Peyer's patch (tissue), 4 donors: ENCODE data around the gene MEPCE. TPM values are rescaled to one million over a fixed set of nuclear protein-coding genes. Genes with fewer than 3 reads are reported as not detected.

Source experiments
- DNase-seq, 3 donors: peaks; one replicate each; pipeline ENCODE4 v3.0.0-alpha.2; 2017 to 2019
- H3K27ac ChIP-seq, 4 donors: fragments of 200-600 bp; sonication (generic); one replicate each; pipeline ENCODE4 v1.5.1; 2016 to 2019
- H3K27me3 ChIP-seq, 2 donors: fragments of 200-600 bp; sonication (generic); one replicate each; pipeline ENCODE4 v1.5.1; 2019
- H3K36me3 ChIP-seq, 3 donors: fragments of 200-600 bp; sonication (generic); one replicate each; pipeline ENCODE4 v1.5.1; 2016 to 2019
- H3K4me1 ChIP-seq, 4 donors: fragments of 200-600 bp; sonication (generic); one replicate each; pipeline ENCODE4 v1.5.1; 2016 to 2019
- H3K4me3 ChIP-seq, 4 donors: fragments of 200-600 bp; sonication (generic); 1 replicate in 3 of 4; 2 replicates in 1 of 4; pipeline ENCODE4 v1.5.1; 2016 to 2019; ENCODE audit warnings: mild to moderate bottlenecking in 1 of 4
- H3K9me3 ChIP-seq, 4 donors: fragments of 200-600 bp; sonication (generic); one replicate each; pipeline ENCODE4 v1.5.1; 2016 to 2019; ENCODE audit warnings: mild to moderate bottlenecking in 1 of 4
- POLR2A ChIP-seq, 2 donors: fragments of 450-650 bp; IDR thresholded peaks; one replicate each; pipeline ENCODE4 v1.5.1; 2017; ENCODE audit warnings: antibody characterized with exemption in 2 of 2, mild to moderate bottlenecking in 2 of 2, moderate library complexity in 2 of 2
- total RNA-seq, 4 donors: library from RNA; depleted of rRNA; stranded (reverse); fragments of >200 nt; gene quantifications; one replicate each; pipeline ENCODE4 v1.1.0, GENCODE V29; 2016
- TF ChIP-seq, protein P1 (sequence below), 6 experiments: fragments of 450-650 bp in 4 of 6; fragments of 200-600 bp in 2 of 6; sonication (generic) in 1 of 6; IDR thresholded peaks; one replicate each; pipeline ENCODE4 v1.5.1; 2017 to 2019; ENCODE audit warnings: antibody characterized with exemption in 6 of 6, mild to moderate bottlenecking in 3 of 6, moderate library complexity in 1 of 6

MEPCE gene
- total RNA-seq, 4 donors from 2014 or later = 17.3 to 46.3 (median 32.2) TPM

DNA sequence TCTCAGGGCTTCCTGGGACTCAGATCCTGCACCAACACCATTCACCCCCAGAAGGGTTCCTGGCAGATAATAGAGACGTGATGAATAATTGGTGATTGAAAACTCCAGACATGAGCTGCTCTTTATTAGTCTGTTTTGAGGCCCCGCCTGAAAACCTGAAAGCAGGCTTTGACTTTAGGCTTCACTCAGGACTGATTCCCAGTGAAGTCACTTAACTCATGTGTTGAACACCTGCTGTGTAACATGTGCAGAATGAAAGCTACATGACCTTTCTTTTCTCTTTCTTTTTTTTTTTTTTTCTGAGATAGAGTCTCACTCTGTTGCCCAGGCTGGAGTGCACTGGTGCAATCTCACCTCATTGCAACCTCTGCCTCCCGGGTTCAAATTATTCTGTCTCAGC is 25.6 kb downstream of the MEPCE start:
- DNase-seq = no peak
- Histone ChIP-seq H3K4me3 (no peak overlapping the region), H3K9me3 (no peaks in the 10 kb centered on the region), H3K36me3 (no peaks in the 10 kb centered on the region), H3K4me1 (peaks cover 0 to 8% (median 2%) of the 10 kb centered on the region in 4 donors), H3K27ac (no peak overlapping the region), H3K27me3 (no peaks in the 10 kb centered on the region)
- TF ChIP-seq, protein P1, sequence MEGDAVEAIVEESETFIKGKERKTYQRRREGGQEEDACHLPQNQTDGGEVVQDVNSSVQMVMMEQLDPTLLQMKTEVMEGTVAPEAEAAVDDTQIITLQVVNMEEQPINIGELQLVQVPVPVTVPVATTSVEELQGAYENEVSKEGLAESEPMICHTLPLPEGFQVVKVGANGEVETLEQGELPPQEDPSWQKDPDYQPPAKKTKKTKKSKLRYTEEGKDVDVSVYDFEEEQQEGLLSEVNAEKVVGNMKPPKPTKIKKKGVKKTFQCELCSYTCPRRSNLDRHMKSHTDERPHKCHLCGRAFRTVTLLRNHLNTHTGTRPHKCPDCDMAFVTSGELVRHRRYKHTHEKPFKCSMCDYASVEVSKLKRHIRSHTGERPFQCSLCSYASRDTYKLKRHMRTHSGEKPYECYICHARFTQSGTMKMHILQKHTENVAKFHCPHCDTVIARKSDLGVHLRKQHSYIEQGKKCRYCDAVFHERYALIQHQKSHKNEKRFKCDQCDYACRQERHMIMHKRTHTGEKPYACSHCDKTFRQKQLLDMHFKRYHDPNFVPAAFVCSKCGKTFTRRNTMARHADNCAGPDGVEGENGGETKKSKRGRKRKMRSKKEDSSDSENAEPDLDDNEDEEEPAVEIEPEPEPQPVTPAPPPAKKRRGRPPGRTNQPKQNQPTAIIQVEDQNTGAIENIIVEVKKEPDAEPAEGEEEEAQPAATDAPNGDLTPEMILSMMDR (IDR thresholded peaks at IDR 0.05) = no peak

DNA sequence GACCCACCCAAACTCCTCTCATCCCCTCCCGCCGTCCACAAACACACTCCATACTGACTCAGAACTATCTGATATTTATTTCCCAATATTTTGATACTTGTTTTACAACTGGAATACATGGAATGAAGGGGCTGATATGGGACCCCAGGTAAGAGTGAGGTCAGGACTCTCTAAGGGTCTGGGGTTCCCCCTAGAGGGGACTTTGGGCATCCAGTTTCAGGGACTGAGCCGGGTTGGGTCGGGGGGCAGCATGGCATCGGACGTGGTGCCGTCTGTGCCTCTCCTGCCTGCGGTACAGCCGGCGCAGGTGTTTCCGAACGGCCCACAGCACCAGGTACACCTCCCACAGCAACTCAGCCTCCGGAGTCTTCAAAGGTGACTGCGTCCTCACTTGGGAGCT is 26.9 kb downstream of the MEPCE start:
- no peaks in the 10 kb centered on the region for H3K4me1 ChIP-seq
- no peak for TF ChIP-seq POLR2A (IDR thresholded peaks at IDR 0.05)
- TF ChIP-seq, protein P1 (IDR thresholded peaks at IDR 0.05) = no peak
- H3K36me3 ChIP-seq = no peaks in the 10 kb centered on the region
- H3K9me3 ChIP-seq = no peaks in the 10 kb centered on the region
- H3K27me3 ChIP-seq = no peaks in the 10 kb centered on the region
- DNase-seq = no peak
- no peak overlapping the region for H3K27ac ChIP-seq
- H3K4me3 ChIP-seq = no peak overlapping the region

GRCh38 chr7:100457033-100457432 is 27.4 kb downstream of the MEPCE start:
- TF ChIP-seq, protein P1 (IDR thresholded peaks at IDR 0.05) = no peak
- TF ChIP-seq POLR2A (IDR thresholded peaks at IDR 0.05) = no peak
- no peak for DNase-seq
- H3K9me3 ChIP-seq = no peaks in the 10 kb centered on the region
- H3K27me3 ChIP-seq = no peaks in the 10 kb centered on the region
- no peak overlapping the region for H3K4me3 ChIP-seq
- H3K36me3 ChIP-seq = no peaks in the 10 kb centered on the region
- H3K27ac ChIP-seq = no peak overlapping the region
- H3K4me1 ChIP-seq = no peaks in the 10 kb centered on the region

DNA sequence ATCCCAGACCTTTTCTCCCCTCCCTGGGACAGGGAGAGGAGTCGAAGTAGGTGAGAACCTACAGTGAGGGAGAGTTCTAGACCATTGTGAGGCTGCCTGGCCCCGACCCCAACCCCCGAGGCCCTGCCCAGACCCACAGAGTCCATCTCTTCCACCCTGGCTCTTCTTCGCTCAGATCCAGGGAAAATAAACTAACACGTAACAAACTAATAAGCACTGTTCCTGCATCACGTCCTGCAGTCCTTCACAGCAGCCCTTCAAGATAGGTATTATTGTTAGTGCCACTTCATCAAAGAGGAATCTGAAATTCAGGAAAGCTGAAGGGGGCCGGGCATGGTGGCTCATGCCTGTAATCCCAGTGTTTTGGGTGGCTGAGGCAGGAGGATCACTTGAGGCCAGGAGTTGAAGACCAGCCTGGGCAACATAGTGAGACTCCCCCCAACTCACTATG is 34.6 kb downstream of the MEPCE start, which contains the start of gene SPACDR:
Gene SPACDR (minus strand): TSS at position 51 of the 451 bp plus-strand sequence. CDS start 235 bp downstream, outside the sequence.
- Histone ChIP-seq H3K36me3 (peaks cover 0 to 22% (median 0%) of the 10 kb centered on the region in 3 donors), H3K4me1 (peaks cover 0 to 8% (median 0%) of the 10 kb centered on the region in 4 donors), H3K4me3 (no peak within 1 kb of the TSS), H3K9me3 (no peaks in the 10 kb centered on the region), H3K27me3 (no peaks in the 10 kb centered on the region), H3K27ac (no peak within 1 kb of the TSS)
- no peak for DNase-seq
- no peak for TF ChIP-seq POLR2A (IDR thresholded peaks at IDR 0.05)
- TF ChIP-seq, protein P1 (IDR thresholded peaks at IDR 0.05) = no peak

DNA sequence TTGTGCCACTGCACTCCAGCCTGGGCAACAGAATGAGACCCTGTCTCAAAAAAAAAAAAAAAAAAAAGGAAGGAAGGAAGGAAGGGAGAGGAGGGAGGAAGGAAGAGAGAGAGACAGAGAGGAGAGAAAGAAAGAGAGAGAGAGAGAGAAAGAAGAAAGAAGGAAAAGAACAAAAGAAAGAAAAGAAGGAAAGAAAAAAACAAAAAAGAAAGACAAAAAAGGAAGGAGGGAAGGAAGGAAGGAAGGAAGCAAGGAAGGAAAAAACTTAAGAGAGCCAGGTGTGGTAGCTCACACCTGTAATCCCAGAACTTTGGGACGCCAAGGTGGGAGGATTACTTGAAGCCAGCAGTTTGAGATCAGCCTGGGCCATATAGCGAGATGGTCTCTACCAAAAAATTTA is 35.2 kb downstream of the MEPCE start:
- H3K36me3 ChIP-seq = peaks cover 0 to 23% (median 0%) of the 10 kb centered on the region in 3 donors
- no peaks in the 10 kb centered on the region for H3K9me3 ChIP-seq
- no peak overlapping the region for H3K27ac ChIP-seq
- H3K4me3 ChIP-seq = no peak overlapping the region
- no peak for TF ChIP-seq POLR2A (IDR thresholded peaks at IDR 0.05)
- TF ChIP-seq, protein P1 (IDR thresholded peaks at IDR 0.05) = no peak
- DNase-seq = no peak
- H3K27me3 ChIP-seq = no peaks in the 10 kb centered on the region
- H3K4me1 ChIP-seq = peaks cover 0 to 14% (median 2%) of the 10 kb centered on the region in 4 donors

GRCh38 chr7:100465299-100465698 is 35.7 kb downstream of the MEPCE start:
- Histone ChIP-seq H3K27ac (no peak overlapping the region), H3K27me3 (no peaks in the 10 kb centered on the region), H3K9me3 (no peaks in the 10 kb centered on the region), H3K4me3 (no peak overlapping the region), H3K4me1 (peaks cover 0 to 15% (median 2%) of the 10 kb centered on the region in 4 donors), H3K36me3 (peaks cover 0 to 28% (median 0%) of the 10 kb centered on the region in 3 donors)
- DNase-seq = no peak
- no peak for TF ChIP-seq POLR2A (IDR thresholded peaks at IDR 0.05)
- TF ChIP-seq, protein P1 (IDR thresholded peaks at IDR 0.05) = no peak
